OCI-LY3 (cell line): ENCODE results near the gene NKD2.

Experiments
- H2AFZ ChIP-seq: fragments of 200-600, 300-600 bp; shearing (Covaris generic); 2 replicates; pipeline ENCODE4 v1.6.0; 2014; ENCODE audit warnings: antibody characterized with exemption, low read depth, low read length
- H3K27ac ChIP-seq: fragments of 200-600, 300-600 bp; sonication (generic); 2 replicates; pipeline ENCODE4 v1.5.1; 2014; ENCODE audit warnings: mild to moderate bottlenecking, low read length, moderate library complexity, mixed read lengths
- H3K27me3 ChIP-seq: fragments of 200-600, 300-600 bp; sonication (generic); 2 replicates; pipeline ENCODE4 v1.6.1; 2014; ENCODE audit warnings: low read depth, low read length, mixed read lengths
- H3K36me3 ChIP-seq: fragments of 200-600, 300-600 bp; sonication (generic); replicated peaks from 2 replicates; pipeline ENCODE3; 2014; ENCODE audit warnings: low read depth, low read length, mixed read lengths
- H3K4me1 ChIP-seq: fragments of 300-600, 200-600 bp; sonication (generic); 2 replicates; pipeline ENCODE4 v1.6.1; 2014; ENCODE audit warnings: low read length, mixed read lengths
- H3K4me2 ChIP-seq: fragments of 200-600, 300-600 bp; sonication (generic); 2 replicates; pipeline ENCODE4 v1.6.1; 2014; ENCODE audit warnings: low read length, mixed read lengths
- H3K4me3 ChIP-seq: fragments of 300-600, 200-600 bp; sonication (generic); 2 replicates; pipeline ENCODE4 v1.5.1; 2014; ENCODE audit warnings: antibody characterized with exemption, mild to moderate bottlenecking, low read length, moderate library complexity
- H3K79me2 ChIP-seq: fragments of 300-600, 200-600 bp; shearing (Covaris generic); 2 replicates; pipeline ENCODE4 v1.6.1; 2014; ENCODE audit warnings: mild to moderate bottlenecking, low read length, mixed read lengths
- H3K9ac ChIP-seq: fragments of 300-600, 200-600 bp; shearing (Covaris generic); 2 replicates; pipeline ENCODE4 v1.6.0; 2014; ENCODE audit warnings: mild to moderate bottlenecking, low read length, moderate library complexity
- H3K9me3 ChIP-seq: fragments of 200-600, 300-600 bp; shearing (Covaris generic); 2 replicates; pipeline ENCODE4 v1.6.1; 2014; ENCODE audit warnings: low read length, mixed read lengths; ENCODE audit not compliant: insufficient read depth
- H4K20me1 ChIP-seq: fragments of 200-600, 300-600 bp; sonication (generic); 2 replicates; pipeline ENCODE4 v1.6.1; 2016; ENCODE audit warnings: low read length, mixed read lengths; ENCODE audit not compliant: insufficient read depth
- CTCF ChIP-seq: fragments of 200-600, 300-600 bp; sonication (generic); IDR thresholded peaks from 2 replicates; pipeline ENCODE4 v1.5.1; 2014; ENCODE audit warnings: antibody characterized with exemption, low read length, low read depth
- EZH2phosphoT487 ChIP-seq: fragments of 200-600 bp; shearing (Covaris generic); IDR thresholded peaks from 2 replicates; pipeline ENCODE4 v1.6.1; 2018; ENCODE audit warnings: antibody characterized with exemption, mixed run types, low read depth

Gene NKD2

GRCh38 chr5:976849-977751, 31.5 kb upstream of the NKD2 start:
- TF ChIP-seq CTCF (no peak), EZH2phosphoT487 (no peak)
- Histone ChIP-seq H3K4me2 (no peak overlapping the region), H3K4me3 (no peak overlapping the region), H3K27ac (no peak overlapping the region), H3K9me3 (no peaks in the 10 kb centered on the region), H4K20me1 (no peaks in the 10 kb centered on the region), H2AFZ (no peak overlapping the region), H3K4me1 (no peaks in the 10 kb centered on the region), H3K9ac (no peak overlapping the region), H3K36me3 (no peaks in the 10 kb centered on the region), H3K27me3 (no peaks in the 10 kb centered on the region), H3K79me2 (no peaks in the 10 kb centered on the region)

GRCh38 chr5:978054-978453, 30.5 kb upstream of the NKD2 start:
- no peak overlapping the region for H3K4me2 ChIP-seq
- TF ChIP-seq EZH2phosphoT487, result no peak
- TF ChIP-seq CTCF, result no peak
- H3K9me3 ChIP-seq, result no peaks in the 10 kb centered on the region
- H2AFZ ChIP-seq, result no peak overlapping the region
- H3K79me2 ChIP-seq, result no peaks in the 10 kb centered on the region
- no peaks in the 10 kb centered on the region for H3K27me3 ChIP-seq
- no peaks in the 10 kb centered on the region for H3K4me1 ChIP-seq
- H3K9ac ChIP-seq, result no peak overlapping the region
- H3K4me3 ChIP-seq, result no peak overlapping the region
- no peaks in the 10 kb centered on the region for H3K36me3 ChIP-seq
- H4K20me1 ChIP-seq, result no peaks in the 10 kb centered on the region
- no peak overlapping the region for H3K27ac ChIP-seq

GRCh38 chr5:978693-979092, 29.9 kb upstream of the NKD2 start:
- Histone ChIP-seq H3K4me3 (no peak overlapping the region), H3K4me2 (no peak overlapping the region), H3K27me3 (no peaks in the 10 kb centered on the region), H3K27ac (no peak overlapping the region), H3K9ac (no peak overlapping the region), H3K36me3 (no peaks in the 10 kb centered on the region), H3K79me2 (no peaks in the 10 kb centered on the region), H3K4me1 (no peaks in the 10 kb centered on the region), H2AFZ (no peak overlapping the region), H3K9me3 (no peaks in the 10 kb centered on the region), H4K20me1 (no peaks in the 10 kb centered on the region)
- TF ChIP-seq EZH2phosphoT487, result no peak
- TF ChIP-seq CTCF, result no peak

GRCh38 chr5:979100-979817, 29.3 kb upstream of the NKD2 start:
- Histone ChIP-seq H3K4me2 (no peak overlapping the region), H2AFZ (no peak overlapping the region), H3K27me3 (no peaks in the 10 kb centered on the region), H3K9me3 (no peaks in the 10 kb centered on the region), H3K36me3 (no peaks in the 10 kb centered on the region), H3K4me1 (no peaks in the 10 kb centered on the region), H4K20me1 (no peaks in the 10 kb centered on the region), H3K9ac (no peak overlapping the region), H3K27ac (no peak overlapping the region), H3K4me3 (no peak overlapping the region), H3K79me2 (no peaks in the 10 kb centered on the region)
- TF ChIP-seq EZH2phosphoT487 (no peak), CTCF (no peak)
